GM12865 (cell line): ENCODE data around the gene DNAJB1.

Experiments
- DNase-seq: peaks from one replicate; pipeline ENCODE4 v3.0.0; 2010; ENCODE audit warnings: low read depth
- H3K4me3 ChIP-seq: 2 replicates; pipeline ENCODE4 v1.5.1; 2011; ENCODE audit warnings: mild to moderate bottlenecking, low read depth, low read length, control low read depth
- TF ChIP-seq, protein P1 (sequence below): IDR thresholded peaks from 2 replicates; pipeline ENCODE4 v1.5.1; 2011; ENCODE audit warnings: low read length, control low read depth, low read depth, inconsistent platforms; ENCODE audit not compliant: insufficient read depth; ENCODE audit errors: missing control alignments

DNAJB1 gene

DNA sequence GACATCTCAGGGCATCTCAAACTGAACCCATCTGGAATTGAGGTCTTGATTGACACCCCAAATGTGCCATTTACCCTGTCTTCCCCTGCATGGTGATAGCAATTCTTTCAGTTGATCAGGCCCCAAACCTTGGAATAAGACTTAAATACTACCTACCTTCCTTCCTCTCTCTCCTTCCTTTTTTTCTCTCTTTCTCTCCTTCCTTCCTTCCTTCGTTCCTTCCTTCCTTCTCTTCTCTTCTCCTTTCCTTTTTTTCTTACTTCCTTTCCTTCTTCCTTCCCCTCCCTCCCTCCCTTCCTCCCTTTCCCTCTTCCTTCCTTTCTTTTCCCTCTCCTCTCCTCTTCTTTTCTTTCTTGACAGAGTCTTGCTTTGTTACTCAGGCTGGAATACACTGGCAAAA lies 14.9 kb downstream of the DNAJB1 start:
- TF ChIP-seq, protein P1, sequence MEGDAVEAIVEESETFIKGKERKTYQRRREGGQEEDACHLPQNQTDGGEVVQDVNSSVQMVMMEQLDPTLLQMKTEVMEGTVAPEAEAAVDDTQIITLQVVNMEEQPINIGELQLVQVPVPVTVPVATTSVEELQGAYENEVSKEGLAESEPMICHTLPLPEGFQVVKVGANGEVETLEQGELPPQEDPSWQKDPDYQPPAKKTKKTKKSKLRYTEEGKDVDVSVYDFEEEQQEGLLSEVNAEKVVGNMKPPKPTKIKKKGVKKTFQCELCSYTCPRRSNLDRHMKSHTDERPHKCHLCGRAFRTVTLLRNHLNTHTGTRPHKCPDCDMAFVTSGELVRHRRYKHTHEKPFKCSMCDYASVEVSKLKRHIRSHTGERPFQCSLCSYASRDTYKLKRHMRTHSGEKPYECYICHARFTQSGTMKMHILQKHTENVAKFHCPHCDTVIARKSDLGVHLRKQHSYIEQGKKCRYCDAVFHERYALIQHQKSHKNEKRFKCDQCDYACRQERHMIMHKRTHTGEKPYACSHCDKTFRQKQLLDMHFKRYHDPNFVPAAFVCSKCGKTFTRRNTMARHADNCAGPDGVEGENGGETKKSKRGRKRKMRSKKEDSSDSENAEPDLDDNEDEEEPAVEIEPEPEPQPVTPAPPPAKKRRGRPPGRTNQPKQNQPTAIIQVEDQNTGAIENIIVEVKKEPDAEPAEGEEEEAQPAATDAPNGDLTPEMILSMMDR = no peak
- no peak overlapping the region for H3K4me3 ChIP-seq
- no peak for DNase-seq

DNA sequence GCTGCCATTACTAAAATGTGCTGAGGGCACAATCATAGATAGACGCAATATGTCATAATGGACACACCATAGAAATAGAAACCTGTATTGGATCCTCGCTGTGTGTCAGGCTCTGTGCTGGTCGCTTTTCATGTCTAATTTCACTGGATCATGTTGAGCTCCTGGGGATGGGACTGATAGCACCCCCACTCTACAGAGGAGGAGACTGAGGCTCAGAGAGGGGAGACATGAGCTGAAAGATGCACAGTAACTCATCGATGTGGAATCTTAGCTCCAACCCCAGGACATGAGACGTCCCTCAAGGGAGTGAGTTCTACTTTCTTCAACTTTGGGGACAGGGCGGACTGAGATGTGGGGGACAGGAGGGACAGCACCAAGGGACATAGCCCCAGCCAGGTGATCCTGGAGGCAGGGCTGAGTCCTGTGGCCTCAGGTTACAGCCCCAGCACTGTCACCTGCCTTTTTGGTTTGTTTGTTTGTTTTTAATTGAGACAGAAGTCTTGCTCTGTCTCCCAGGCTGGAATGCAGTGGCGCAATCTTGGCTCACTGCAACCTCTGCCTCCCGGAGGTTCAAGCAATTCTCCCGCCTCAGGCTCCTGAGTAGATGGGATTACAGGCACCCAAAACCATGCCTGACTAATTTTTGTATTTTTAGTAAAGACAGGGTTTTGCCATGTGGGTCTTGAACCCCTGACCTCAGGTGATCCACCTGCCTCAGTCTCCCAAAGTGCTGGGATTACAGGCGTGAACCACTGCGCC lies 15.7 kb downstream of the DNAJB1 start:
- DNase-seq = no peak
- no peak overlapping the region for H3K4me3 ChIP-seq
- TF ChIP-seq, protein P1 = no peak

DNA sequence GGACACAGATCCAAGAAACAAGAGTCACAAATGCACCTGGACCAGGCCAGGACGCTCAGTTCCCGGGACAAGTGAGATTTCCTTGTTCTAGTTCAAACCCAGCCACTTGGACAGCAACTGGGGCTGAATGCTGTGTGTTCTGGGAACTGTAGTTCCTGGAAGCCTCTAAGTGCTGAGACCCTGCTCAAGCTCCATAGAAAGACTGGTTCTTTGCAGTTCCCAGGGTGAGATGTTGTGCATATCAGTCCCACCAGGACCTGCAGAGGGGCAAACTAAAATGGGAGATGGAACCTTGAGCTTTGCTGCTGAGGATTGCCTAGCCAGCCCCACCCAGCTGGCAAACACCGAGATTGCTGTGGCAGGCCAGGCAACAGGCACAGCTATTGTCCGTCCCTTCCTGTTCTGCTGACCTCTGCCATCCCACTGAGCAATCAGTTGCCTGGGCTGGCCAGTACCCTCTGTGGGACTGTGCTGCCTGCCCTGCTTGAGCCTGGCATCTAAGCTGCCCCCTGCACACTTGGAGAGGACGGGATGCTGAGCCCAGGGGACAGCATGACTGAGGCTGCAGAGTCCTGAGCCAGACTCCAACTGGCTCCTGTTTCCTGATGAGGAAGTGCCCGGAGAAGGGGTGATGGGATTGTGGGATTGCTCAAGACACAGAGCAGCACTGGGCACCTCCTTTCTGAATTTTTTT lies 20.8 kb downstream of the DNAJB1 start:
- no peak overlapping the region for H3K4me3 ChIP-seq
- TF ChIP-seq, protein P1 = no peak
- DNase-seq = no peak

DNA sequence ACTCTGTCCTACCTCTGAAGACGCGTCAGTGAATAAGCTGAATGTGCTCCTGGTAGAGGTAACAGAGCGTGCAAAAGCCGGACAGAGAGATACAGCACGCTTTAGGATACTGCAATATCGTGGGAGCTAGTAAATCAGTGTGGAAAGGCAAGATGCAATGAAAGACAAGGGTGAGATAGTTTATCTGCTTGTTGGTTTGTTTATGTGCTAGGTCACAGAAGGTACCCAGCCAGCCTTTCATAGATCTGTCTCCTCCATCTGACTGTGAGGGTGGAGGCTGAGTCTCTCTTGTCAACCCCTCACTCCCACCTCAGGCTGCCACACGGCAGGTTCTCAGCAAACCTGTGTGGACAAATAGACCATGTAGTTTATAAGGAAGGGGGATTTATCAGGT lies 21.4 kb downstream of the DNAJB1 start:
- no peak for DNase-seq
- TF ChIP-seq, protein P1 = no peak
- no peak overlapping the region for H3K4me3 ChIP-seq

DNA sequence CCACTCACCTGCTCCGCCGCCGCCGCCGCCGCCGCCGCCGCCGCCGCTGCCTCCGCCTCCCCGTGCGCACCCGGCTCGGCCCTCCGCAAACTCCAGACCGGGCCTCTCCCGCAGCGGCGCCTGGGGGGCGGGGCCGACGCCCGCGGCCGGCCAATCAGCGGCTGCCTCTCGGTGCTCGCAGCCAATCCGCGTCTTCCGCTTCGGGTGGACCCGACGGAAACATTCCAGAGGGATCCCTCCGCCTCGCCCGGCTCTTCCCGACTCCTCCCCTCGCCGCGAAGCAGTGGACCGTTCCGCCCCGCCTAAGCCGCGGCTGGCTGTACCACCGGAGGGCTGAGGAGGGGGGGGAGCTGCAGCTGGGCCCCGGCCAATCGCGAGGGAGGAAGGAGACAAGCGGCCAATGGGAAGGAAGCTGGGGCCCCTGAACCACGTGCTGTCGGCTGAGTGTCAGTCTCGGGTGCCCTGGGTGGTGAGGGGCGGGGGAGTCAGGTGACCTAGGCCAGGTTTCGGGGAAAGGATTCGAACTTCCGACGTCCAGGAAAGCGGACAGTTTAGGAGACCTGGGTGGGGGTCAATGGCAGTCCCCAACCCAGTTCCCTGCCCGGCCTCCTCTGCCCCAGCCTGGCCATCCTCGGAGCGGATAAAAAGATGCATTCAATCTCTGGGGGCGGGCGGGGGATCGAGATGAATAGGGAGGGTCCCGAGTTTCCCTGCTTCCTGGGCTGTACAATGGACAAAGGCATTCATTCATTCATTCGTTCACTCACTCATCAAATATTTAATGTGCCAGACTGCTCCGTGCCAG lies 22.0 kb downstream of the DNAJB1 start, which contains the start of gene GIPC1:
TSS of gene GIPC1 (minus strand) at position 99 of the 805 bp plus-strand sequence. CDS start 13,151 bp downstream, outside the sequence.
- H3K4me3 ChIP-seq = peak within 1 kb of the TSS; percentile 68
- TF ChIP-seq, protein P1 = no peak
- peak; percentile 80 for DNase-seq

DNA sequence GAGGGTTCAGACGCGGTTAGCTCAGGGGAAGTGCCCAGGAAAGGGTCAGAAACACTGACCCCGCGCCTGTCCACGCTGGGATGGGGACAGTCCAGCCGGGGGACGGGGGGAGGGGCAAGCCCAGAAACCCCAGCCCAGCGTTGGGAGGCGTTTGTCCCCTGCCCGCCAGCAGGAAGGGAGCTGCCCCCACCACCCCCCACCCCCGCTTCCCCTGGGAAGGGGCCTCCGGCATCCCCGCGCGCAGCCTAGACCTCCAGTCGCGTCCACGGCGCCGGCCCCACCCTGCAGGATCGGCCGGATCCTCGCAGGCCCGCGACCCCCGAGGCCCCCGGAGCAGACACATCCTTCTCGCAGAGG lies 22.5 kb downstream of the DNAJB1 start:
- DNase-seq = no peak
- TF ChIP-seq, protein P1 = no peak
- peak overlapping the region; percentile 47 for H3K4me3 ChIP-seq
